Activated CD4-positive, alpha-beta T cell treated with anti-CD3 and anti-CD28 coated beads for 4 hours (primary cell): ENCODE measurements around the gene TRNAU1AP.
"Not testable (repeated sequence)": the region's sequence is repeated elsewhere in the genome, so short reads cannot be mapped to it uniquely, and the experiment has no call there.

Experiments
- DNase-seq, 2 donors: peaks; one replicate each; pipeline ENCODE4 v3.0.0-alpha.2; 2020

Gene TRNAU1AP

DNA sequence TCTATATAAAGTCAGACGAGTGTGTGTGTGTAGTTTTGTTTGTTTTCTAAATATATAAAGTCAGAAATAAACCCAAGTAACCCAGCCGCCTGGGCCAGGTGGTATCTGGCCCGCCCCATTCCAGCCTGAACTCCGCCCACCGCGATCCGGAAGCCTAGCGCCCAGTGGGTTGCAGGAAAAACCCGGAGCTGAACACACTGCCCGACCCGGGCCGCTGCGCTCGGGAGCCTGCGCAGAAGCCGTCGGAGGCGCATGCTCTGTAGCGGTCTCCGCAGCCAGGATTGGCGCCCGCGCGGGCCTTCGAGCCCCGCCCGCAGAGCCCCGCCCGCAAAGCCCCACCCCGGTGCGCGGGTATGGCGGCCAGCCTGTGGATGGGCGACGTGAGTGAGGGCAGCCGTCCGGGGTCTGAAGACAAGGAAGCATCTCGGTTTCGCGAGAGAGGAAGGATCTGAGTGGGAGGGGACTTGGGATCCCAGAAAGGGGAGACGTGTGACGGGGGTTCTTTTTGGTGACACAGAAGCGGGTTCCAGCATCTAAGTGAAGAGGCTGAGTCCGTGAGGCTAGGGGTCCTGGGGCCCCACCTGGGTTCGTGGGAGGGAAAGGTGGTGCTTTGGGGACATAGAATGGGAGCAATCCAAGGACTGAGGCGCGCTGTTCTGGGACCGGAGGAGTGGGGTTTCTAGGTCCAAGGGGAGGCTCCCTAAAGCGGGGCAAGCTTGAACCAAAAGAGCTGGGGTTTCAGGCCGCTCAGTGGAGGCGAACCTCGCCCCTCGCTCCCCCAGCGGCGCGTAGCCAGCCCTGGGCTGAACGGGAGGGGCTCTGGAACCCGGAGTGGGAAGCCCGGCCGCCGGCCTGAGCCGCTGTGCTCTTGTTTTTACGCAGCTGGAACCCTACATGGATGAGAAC, at the start of gene TRNAU1AP:
Gene TRNAU1AP (plus strand): TSS at position 328 of the 906 bp plus-strand sequence. CDS start 26 bp downstream, at position 354.
- DNase-seq: peak; percentile 97 to 98

DNA sequence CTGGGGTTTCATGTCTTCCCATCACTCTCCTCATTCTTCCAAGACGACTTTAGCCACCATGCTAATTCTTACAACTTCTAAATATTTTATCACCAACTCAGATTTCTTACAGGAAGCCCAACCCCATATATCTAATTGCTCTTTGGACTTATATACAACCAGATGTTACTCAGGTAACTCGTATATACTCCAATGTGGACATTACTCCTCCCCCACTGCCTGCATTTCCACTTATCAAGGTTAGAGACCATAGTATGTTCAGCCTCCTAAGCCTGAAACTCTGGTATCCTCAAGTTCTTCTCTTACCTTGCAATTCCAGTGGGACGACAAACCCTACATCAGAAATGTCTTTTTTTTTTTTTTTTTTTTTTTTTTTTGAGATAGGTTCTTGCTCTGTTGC, 49.8 kb upstream of the TRNAU1AP start:
- no peak for DNase-seq

DNA sequence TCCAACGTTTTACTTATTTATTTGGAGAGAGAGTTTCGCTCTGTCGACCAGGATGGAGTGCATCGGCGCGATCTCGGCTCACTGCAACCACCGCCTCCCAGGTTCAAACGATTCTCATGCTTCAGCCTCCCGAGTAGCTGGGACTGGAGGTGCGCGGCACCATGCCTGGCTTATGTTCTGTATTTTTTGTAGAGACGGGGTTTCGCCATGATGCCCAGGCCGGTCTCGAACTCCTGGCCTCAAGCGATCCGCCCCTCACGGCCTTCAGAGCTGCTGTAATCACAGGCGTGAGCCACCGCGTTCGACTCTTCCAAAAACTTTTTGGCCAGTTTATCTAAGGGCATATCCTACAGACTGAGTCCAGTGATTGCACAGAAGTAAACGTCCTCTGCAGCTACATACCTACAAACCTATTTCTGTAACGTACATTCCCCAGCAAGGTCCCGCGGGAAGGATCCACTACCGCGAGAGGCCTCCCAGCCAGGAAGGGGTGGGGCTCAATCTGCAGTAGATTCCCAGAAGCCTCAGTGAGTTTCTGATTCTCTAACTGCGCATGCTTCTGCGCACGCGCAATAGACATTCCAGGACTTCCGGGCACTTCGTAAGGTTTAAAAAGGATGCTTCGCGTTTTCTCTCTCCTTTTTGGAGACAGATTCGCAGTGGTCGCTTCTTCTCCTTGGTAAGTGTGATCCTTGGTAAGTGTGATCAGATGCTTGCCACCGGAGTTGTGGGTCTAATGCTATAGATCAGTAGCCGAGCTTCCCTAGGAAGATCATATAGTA, 47.3 kb upstream of the TRNAU1AP start, which contains the start of gene RCC1:
Gene RCC1 (plus strand): TSS at position 638 of the 782 bp plus-strand sequence. CDS start 23,824 bp downstream, outside the sequence.
- peak; percentile 93 to 95 for DNase-seq

DNA sequence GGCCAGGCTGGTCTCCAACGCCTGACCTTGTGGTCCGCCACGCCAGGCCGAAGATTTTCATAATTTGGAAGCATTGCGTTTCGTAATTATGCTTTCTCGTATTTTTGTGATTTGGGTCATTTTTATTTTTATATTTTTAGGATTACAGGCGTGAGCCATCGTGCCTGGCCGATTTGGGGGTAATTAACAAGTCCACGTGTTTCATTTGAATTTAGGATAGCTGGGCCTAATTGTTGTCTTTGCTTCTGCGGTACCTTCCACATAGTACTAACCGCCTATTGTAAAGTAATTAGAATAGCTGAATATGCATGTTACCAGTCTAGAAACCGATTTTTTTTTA, 46.0 kb upstream of the TRNAU1AP start:
- no peak for DNase-seq

DNA sequence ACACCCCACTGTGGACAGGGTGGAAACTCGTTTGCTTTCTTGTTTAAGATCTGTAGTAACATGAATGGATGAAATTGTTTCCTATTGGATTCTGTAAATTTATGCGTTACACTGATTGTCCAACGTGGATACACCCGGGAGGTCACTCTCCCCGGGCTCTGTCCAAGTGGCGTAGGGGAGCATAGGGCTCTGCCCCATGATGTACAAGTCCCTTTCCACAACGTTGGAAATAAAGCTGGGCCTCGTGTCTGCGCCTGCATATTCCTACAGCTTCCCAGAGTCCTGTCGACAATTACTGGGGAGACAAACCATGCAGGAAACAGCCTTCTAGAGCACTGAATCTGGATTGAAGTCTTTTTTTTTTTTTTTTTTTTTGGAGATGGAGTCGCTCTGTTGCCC, 45.6 kb upstream of the TRNAU1AP start:
- no peak for DNase-seq

DNA sequence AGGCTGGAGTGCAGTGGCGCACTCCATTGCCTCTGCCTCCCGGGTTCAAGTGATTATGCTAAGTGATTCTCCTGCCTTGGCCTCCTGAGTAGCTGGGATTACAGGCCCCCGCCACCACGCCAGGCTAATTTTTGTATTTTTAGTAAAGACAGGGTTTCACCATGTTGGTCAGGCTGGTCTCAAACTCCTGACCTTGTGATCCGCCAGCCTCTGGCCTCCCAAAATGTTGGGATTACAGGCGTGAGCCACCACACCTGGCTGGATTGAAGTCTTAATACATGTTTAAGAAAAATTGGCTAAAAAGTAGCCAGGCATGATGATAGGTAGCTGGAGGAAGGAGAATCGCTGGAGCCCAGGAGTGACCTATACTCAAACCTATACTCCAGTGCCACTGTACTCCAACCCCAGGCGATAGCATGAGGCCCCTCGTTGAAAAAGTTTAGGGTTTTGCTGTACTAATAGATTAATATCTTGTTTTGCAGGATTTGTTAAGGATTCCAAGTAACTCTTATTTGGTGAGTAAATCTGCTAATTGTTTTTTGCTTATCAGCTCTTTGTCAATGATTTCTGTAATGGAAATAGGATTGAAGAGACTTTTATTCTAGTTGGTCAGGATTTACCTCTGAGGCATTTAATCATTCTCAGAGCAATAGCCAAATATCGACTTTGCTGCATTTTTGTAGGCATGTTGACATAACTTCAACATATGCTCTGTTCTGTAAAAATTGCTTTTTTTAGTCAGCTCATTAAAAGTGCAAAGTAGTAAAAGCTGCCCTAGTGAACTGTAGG, 45.0 kb upstream of the TRNAU1AP start:
- peak in 1 of 2 donors; percentile 5 for DNase-seq

DNA sequence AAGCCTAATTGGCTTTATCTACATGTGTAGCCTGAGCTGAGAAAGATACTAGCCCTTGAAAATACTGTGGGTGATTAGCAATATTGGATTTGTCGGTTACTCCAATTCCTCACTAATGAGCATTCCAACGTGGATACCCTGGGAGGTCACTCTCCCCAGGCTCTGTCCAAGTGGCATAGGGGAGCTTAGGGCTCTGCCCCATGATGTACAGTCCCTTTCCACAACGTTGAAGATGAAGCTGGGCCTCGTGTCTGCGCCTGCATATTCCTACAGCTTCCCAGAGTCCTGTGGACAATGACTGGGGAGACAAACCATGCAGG, 44.5 kb upstream of the TRNAU1AP start:
- no peak for DNase-seq

DNA sequence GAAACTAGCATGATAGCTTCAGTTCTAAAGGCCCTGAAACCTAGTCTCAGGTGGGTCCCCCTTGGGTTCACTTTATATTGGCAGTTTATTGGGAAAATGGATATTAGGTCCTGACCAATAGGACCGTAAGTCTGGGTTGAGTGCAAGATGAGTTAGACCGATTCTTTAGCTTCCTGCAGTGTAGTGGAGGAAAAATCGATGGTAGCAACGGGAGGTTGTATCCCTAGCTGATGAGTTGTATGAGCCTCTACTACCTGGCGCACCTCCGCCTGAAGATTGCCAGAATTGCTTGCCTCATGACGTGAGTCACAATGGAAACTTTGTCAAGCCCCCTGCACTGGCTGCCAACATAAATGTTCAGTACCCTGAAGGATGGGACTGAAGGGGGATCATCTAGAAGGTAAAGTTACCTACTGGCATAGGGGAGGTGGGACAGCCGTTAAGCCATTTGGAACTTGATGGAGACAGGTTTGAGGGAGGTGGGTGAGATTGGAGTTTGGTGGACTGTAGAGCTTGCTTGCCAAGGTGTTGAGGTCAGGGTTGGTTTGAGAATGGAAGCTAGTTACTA, 43.1 kb upstream of the TRNAU1AP start:
- peak; percentile 46 to 53 for DNase-seq

DNA sequence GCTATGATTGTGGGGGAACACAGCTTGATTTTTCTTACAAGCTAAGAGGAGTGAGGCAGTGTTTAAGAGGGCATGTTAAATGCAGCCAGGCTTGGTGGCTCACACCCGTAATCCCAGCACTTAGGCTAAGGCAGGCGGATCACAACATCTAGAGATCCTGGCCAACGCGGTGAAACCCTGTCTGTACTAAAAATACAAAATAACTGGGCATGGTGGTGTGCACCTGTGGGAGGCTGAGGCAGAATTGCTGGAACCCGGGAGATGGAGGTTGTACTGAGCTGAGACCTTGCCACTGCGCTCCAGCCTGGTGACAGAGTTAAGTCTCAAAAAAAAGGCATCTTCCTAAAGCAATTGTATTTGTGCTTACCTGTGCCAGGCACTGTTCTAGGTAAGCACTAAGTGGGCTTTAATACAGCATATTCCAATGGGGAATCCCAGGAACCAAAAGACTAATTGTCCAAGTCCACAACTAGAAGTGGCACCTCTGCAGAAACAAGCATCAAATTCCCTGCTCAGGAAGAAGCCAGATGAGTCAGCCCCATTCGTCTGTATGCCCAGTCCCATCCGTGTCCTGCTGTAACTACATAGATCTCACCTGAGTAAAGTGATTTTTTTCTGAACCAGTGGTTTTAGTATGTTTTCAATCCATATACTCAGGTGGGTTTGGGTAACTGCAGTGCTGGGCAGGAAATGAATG, 42.5 kb upstream of the TRNAU1AP start:
- DNase-seq: peak; percentile 18 to 33

DNA sequence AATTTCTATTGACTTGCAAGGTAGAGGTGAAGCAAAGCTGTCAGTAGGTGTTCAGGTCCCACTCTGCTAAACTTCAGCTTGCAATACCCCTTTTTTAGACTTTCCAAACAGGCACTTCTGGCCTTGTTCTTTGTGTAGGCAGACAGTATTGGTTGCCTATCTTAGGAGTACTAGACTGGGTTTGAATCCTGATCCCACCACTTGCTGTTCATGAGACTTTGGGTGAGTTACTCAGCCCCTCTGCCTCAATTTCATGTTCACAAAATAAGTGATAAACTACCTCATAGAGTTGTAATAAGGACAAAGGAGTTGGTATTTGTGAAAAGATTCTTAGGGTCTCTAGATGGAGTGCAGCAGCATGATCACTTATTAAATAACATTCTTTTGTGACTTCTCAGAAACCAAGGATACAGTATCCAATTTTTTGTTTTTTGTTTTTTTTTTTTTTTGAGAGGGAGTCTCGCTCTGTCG, 41.9 kb upstream of the TRNAU1AP start:
- DNase-seq: peak in 1 of 2 donors; percentile 8

DNA sequence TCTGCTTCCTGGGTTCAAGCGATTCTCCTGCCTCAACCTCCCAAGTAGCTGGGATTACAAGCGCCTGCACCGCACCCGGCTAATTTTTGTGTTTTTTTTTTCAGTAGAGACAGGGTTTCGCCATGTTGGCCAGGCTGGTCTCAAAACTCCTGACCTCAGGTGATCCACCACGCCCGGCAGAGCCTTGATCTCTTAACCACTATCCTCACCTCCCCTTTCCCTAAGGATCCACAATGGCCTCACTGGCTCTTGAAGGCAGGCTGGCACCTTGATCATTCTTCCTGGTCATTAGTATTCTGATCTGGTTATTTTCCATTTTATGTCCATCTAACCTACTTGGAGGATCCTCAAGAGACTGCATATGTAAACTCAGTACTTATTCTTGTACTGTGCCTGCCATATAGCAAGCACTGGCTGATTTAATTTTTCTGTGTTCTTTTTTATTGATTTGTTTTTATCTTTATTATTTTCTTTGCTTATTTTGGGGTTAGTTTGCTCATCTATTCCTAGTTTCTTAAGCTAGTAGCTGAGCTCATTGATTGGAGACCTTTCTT, 40.8 kb upstream of the TRNAU1AP start:
- no peak for DNase-seq

DNA sequence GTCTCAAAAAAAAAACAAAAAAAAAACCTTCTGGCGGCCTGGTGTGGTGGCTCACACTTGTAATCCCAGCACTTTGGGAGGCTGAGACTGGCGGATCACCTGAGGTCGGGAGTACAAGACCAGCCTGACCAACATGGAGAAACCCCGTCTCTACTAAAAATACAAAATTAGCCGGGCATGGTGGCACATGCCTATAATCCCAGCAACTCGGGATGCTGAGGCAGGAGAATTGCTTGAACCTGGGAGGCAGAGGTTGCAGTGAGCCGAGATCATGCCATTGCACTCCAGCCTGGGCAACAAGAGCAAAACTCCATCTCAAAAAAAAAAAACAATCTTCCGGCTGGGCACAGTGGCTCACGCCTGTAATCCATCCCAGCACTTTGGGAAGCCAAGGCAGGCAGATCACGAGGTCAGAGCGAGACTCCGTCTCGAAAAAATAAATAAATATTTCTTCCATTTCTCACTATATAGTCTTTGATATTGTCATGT, 38.4 kb upstream of the TRNAU1AP start:
- not testable (repeated sequence) for DNase-seq

DNA sequence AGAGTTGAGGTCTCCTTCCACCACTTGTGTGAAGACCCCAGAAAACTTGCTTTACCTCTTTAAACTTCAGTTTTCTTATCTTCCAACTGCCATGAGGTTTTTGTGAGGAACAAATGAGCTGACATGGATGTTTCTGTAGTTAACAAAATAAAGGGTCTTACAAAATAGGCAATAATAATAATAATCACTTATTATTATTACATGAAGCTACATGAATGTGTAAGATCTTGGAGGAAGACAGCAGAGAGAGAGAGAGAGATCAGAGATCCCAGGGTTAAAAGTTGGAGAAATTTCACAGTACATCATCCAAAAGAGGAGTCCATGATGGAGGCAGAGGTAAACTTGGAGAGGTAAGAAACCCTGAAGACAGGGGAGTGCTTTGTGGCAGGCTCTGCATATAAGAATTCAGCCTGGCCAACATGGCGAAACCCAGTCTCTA, 36.3 kb upstream of the TRNAU1AP start:
- no peak for DNase-seq

DNA sequence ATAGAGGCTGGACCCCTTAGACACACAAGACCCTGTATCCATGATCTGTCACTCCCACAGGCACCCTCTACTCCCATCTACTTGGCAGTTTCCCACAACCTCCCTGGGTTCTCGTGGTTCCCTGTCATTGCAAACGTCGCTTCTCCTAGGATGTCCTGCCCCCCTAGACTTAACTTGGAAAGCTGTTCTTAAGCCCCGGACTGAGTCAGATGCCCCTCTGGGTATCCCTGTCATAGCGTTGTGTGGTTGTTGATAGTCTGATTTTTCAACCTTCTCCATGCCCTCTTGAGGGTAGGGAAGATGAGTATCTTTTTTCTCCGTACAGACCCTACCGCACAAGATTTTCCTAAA, 35.3 kb upstream of the TRNAU1AP start:
- no peak for DNase-seq

DNA sequence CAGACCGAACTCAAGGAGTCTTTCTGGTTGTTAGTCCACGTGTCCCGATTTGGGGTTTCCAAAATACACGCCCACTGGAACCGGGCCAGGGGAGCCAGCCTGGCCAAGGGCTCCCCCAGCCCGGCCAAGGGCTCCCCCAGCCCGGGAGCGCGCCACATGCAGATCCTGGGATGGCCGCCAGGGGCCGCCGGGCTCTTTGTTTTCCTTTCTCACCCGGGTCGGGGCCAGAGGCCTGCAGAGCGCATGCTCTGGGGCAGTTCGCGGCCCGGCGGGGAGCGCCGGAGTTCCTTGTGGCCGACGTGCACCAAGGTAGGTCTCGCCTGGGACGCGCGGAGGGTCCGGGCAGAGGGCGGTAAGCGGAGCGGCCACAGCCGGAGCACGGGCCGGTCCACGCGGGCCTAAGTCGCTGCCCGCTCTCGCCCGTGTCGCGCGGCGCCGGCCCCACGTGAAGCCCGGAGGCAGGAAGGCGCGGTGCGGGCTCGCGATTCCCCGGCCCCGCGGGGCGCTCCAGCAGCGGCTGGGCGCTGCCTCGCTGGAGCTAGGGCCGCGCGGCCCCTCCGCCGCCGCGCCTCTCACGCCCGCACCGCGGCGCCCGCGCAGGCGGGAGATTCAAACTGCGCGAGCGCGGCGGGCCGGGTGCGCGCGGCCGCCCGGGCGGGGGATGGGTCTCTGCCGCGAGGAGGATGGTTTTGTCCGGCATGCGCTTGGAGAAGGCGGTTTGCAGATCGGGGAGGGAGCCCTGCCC, 34.7 kb upstream of the TRNAU1AP start:
- DNase-seq: peak; percentile 84 to 88

DNA sequence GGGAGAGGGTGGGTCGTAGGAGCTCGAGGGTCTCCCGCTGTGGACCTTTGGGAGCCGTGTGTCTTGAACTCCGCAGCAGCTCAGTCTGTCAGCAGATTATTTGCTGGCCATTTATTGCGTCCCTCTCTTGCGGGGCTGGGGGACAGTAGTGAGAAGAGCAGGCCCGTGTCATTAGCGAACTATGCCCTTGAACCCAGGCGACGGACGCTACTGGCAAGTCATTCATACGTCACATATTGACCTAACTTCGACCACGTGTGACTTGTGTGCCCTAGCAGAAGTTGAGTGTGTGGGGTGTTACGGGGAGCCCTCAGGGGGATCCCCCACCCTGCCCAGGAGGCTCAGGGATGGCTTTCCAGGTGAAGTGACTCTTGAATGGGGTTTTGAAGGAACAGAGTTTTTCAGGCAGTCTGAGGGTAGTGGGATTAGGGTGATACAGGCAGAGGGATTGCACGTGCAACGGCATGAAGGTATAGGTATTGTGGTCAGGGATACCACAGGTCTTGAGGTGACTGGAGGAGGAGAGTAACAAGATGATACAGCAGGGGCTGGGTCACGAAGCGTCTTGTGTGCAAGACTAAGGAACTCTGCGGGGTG, 34.0 kb upstream of the TRNAU1AP start:
- no peak for DNase-seq

DNA sequence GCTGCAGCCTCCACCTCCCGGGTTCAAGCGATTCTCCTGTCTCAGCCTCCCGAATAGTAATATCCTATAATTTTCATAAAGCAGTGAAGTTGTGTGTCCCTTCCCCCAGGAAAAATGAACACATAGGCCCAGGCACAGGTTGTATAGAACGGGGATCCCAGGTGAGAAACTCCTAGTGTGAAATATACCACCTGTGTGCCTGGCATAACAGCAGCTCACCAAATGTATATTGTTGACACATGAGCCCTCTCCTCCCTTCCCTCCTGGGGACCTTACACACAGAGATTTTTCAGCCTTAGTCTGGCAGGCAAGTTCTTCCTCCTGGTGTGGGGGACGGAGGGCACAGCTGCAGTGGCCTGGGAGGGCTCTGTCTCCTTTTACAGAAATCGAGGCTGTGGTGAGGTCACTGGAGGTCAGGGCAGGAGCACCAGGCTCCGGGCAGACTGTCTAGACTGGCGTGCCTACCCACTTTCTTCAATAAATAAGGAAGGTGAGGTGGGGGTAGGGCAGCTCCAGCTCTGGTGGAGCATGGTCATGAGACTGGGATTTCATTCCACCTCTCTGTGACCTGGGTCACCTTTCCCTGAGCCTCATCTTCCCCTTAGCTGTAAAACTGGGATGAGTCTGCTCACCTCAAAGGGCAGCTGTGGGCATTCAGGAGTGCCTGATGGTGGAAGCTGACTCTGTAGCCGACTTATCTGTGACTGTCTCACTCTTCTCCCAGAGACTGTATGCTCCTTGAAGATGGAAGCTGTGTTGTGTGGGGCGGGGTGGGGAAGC, 32.7 kb upstream of the TRNAU1AP start:
- no peak for DNase-seq

DNA sequence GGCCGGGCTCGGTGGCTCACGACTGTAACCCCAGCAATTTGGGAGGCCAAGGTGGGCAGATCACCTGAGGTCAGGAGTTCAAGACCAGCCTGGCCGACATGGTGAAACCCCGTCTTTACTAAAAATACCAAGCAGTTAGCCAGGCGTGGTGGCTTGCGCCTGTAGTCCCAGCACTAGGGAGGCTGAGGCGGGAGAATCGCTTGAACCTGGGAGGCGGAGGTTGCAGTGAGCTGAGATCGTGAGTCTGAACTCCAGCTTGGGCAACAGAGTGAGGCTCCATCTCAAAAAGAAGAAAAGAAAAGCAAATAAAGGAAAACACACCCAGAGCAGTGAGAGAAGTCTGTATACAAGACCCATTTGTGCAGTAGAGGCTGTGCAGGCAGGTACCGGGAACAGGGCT, 32.1 kb upstream of the TRNAU1AP start:
- DNase-seq: not testable (repeated sequence)

DNA sequence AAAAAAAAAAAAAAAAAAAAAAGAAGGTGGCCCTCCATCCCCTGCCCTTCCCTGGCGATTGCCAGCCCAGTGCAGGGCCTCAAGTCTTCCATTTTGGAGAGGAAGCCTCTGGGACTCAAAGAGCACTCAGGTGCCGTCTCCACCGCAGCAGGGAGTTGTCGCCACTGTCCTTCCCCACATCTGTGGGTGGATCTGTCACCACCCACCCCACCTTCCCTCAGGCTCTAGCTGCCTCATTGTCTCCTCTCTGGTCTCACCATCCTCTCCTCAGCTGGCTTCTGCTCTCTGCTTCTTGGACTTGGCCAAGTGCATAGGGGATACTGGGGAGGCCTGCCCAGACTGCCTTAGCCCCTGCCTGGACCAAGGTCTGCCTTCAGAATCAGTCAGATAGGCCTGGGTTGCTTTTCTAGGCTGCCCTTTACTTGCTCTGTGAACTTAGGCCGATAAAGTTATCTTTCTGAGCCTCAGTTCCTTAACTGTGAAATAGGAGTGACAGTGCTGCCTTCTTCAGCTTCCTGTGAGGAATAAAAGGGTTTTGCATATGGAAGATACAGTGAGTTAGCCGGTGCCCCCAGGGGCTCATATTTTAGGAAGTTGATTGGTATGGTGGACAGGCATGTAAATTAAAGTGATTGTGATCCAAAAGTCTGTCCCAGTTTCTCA, 31.3 kb upstream of the TRNAU1AP start:
- DNase-seq: no peak
